Measurements from ENCODE around the gene CNTLN.
"Not testable (repeated sequence)": the region's sequence is repeated elsewhere in the genome, so short reads cannot be mapped to it uniquely, and the experiment has no call there.

CNTLN gene

DNA sequence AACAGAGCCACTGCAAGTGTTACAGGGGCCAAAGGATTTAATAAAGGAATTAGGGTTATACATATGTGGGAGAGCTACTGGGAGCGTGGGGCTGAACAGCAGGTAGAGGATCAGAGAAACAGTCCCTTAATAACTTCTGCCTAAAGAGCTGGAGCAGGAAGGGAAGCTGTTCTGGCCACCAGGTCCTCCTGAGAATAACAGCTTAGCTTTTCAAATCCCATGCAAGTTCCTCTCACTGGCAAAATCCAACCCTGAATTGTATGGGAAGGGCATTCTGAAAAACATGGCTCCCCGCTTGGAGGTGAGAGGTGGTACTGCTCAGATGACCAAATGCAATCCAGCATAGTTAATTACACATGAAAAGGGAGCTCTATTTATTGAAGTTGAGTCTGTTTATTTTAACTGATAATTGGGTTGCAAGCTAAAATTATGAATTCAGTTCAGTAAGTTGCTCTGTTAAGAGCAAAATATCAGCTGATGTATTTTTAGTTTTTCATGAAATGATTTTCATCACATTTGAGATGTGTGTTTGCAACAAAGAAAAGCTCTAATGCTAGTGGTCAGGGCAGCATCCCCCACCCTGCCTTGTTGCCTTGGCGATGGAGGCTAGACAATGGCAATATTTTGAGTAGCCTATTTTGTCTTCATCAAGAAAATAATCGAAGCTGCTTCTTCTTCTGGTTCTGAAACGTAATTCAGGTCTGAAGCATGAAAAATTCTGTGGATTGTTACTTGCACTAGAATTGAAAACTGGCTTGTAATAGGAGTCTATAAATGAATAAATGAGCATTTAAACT, 385.6 kb downstream of the CNTLN start:
- peak; percentile 48 for DNase-seq

DNA sequence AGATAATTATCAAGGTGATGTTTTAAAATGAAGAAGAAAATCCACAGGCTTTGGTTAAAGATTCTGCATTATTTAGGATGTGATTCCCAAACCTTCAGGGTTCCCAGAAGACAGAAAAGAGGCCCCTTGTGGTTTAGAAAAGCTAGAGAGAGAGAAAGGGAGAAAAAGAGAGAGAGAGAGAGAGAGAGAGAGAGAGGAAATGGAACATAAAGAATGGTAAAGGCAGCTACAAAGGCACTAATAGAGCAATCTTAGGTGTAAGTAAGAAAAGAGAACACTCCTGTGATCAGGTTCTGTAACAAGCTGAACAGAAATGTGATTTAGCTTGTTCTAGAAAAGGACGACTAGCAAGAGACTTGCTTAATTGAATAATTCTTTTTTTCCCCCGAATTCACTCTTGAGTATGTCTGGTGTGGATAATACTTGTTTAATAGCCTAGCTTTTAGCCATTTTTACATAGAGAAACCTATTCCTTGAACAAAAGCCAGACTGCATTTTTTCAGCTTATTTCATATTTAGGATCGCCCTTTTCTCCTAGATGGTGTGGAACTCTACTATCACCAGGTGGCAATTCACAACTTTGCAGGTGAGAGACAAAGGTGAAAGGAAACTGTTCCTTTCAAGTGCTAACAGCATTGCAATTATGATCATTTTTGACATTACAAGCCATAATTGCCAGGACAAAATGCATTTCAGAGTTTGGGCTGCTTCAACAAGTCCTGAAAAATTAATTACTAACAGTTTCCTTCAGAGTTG, 386.4 kb downstream of the CNTLN start:
- DNase-seq, result no peak

DNA sequence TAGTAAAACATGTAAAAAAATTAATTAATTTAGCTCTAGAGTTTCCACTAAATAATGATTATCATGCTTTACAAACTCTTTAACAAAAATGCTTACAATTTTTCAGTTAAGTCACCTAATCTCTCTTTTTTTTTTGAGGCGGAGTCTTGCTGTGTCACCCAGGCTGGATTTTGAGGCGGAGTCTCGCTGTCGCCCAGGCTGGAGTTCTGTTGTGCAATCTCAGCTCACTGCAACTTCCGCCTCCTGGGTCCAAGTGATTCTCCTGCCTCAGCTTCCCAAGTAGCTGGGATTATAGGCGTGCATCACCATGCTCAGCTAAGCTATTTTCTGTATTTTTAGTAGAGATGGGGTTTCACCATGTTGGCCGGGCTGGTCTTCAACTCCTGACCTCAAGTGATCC, 391.9 kb downstream of the CNTLN start:
- not testable (repeated sequence) for DNase-seq

DNA sequence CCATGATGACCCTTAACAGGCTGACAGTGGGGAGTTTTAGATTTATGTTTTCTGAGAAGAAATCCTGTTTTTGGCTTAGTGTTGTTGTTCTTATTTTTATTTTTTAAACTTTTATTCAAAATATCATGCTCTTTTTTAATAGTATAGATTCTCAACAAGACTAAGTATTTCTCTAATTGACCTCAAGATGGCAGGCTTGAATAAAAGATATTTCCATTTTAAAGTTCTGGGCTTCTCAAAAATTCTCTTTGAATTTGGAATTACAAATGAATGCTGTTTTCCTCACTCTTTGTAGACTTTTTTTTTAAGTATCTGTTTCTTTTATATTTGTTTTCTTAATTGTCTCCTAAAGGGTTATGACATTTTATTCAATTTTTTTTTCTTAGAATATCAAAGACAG, 394.0 kb downstream of the CNTLN start:
- DNase-seq, result peak; percentile 31

DNA sequence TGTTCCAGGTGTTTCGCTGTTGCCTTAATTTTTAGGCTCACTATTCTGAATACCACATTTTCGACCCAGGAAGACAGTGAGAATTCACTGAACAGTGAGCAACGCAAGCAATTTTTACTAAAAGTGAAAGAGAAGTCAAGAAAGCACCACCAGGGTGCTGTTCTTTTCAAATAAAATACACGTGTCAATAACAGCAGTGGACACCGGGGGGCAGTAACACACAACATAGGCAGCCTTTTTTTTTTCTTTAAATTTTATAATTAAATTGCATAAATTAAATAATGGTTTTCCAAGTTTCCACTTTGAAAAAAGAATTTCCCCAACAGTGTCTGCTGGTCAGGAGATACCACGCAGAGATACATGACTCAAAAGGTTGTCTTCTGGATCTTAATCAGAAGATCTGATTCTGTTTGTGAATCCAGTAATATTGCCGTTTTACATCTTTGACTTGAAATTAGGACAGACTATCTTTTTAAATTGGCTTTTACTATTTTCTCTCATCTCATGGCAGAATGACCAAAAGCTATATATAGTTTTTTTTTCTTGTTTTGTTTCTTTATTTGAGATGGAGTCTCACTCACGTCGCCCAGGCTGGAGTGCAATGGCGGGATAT, 396.9 kb downstream of the CNTLN start:
- DNase-seq, result peak; percentile 8

DNA sequence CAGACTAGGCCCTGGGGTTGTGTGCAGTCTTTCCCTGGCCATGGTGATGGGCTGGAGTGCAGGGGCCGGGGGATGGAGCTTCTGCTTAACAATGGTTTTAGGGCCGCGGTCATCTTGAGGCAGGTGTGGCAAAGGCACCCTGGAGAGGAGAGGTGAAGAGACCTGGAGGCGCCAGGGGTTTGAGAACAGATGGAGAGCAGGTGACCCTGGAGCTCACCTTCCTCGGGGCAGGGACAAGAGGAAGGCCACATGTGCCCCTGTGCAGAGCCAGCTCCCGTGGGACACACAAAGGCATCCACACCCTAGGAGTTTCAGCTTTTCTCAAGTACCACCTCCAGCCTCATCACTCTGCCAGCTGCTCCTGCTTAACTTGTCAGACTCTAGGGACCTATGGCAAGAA, 397.6 kb downstream of the CNTLN start:
- no peak for DNase-seq

DNA sequence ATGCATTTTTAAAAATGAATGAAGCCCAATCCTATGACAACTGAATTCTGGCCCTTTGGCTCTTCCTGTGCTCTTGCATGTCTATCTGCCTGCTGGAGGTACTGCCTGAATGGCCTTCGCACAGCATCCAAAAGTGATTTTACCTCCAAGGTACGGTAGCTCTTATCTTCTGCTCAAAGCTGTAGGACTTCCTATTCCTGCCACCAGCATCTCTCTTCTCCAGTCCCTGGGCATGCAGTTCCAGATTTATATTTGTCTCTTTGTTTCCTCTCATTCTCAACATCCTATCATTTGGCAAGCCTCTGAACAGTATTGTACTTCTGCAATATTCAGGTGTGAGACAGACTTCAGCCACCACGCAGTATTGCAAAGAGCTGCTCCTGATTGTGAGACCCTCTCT, 400.3 kb downstream of the CNTLN start:
- DNase-seq, result no peak

DNA sequence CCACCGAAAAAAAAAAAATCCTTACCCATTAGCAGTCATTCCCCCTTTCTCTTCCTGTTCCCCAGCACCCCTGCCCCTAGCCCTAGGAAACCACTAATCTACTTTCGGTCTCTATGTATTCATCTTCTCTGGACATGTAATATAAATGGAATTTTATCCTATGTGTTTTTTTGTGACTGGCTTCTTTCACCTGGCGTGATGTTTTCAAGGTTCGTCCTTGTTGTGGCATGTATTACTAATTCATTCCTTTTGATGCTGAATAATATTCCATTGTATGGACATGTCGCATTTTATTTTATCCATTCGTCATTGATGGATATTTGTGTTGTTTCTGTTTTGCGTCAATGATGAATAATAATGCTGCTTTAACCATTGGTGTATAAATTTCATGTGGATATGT, 401.2 kb downstream of the CNTLN start:
- DNase-seq, result no peak

DNA sequence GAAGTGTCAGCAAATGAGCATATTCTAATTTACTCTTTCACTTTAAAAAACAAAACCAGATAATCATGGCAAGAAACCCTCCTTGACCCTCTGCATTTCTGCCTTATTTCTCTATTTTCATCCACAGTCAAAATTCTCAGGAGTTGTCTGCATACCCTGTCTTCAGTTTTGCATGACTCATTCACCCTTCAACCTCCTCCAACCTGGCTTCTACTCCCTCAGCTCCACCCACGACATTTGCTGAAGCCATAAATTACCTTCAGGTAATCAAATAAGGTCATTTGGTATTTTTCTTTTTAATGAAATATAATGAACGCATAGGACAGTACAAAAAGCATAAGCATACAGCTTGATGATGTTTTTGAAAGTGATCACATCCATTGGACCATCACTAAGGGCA, 416.2 kb downstream of the CNTLN start:
- DNase-seq, result no peak
